HEK293 (cell line): Measurements from ENCODE around the gene SULT1C4.

ENCODE experiments used
- ATF2 ChIP-seq: fragments of 450-650 bp; formaldehyde crosslinking; IDR thresholded peaks from 2 replicates; pipeline ENCODE4 v1.5.1; 2016; ENCODE audit warnings: missing biosample characterization, missing genetic modification characterization, low read depth
- CTCF ChIP-seq: fragments of 450-650 bp; formaldehyde crosslinking; IDR thresholded peaks from 2 replicates; pipeline ENCODE4 v1.5.1; 2016; ENCODE audit warnings: missing biosample characterization, missing genetic modification characterization
- GLI4 ChIP-seq: fragments of 450-650 bp; formaldehyde crosslinking; IDR thresholded peaks from 2 replicates; pipeline ENCODE4 v1.5.1; 2016; ENCODE audit warnings: missing biosample characterization, missing genetic modification characterization
- KLF1 ChIP-seq: fragments of 450-650 bp; formaldehyde crosslinking; IDR thresholded peaks from 2 replicates; pipeline ENCODE4 v1.5.1; 2016; ENCODE audit warnings: missing biosample characterization, missing genetic modification characterization
- PBX3 ChIP-seq: sonication (generic); formaldehyde crosslinking; IDR thresholded peaks from 2 replicates; pipeline ENCODE4 v1.8.1; 2022; ENCODE audit warnings: mild to moderate bottlenecking, moderate library complexity, missing genetic modification reagents
- REST ChIP-seq: fragments of 450-650 bp; formaldehyde crosslinking; IDR thresholded peaks from 2 replicates; pipeline ENCODE4 v1.5.1; 2016; ENCODE audit warnings: missing biosample characterization, missing genetic modification characterization
- YY2 ChIP-seq: fragments of 450-650 bp; formaldehyde crosslinking; IDR thresholded peaks from 2 replicates; pipeline ENCODE4 v1.5.1; 2016; ENCODE audit warnings: missing biosample characterization, missing genetic modification characterization
- ZBTB11 ChIP-seq: fragments of 450-650 bp; formaldehyde crosslinking; conservative IDR thresholded peaks from 2 replicates; pipeline ENCODE4 v1.5.1; 2016; ENCODE audit warnings: low read depth, missing biosample characterization, missing genetic modification characterization
- ZNF169 ChIP-seq: fragments of 450-650 bp; formaldehyde crosslinking; IDR thresholded peaks from 2 replicates; pipeline ENCODE4 v1.5.1; 2016; ENCODE audit warnings: missing biosample characterization, missing genetic modification characterization
- ZNF174 ChIP-seq: fragments of 450-650 bp; formaldehyde crosslinking; IDR thresholded peaks from 2 replicates; pipeline ENCODE4 v1.5.0; 2017; ENCODE audit warnings: missing biosample characterization, mild to moderate bottlenecking, missing genetic modification characterization
- ZNF184 ChIP-seq: fragments of 450-650 bp; IDR thresholded peaks from 2 replicates; pipeline ENCODE4 v1.5.1; 2018; ENCODE audit warnings: missing biosample characterization, mild to moderate bottlenecking, missing genetic modification characterization
- ZNF521 ChIP-seq: fragments of 450-650 bp; formaldehyde crosslinking; IDR thresholded peaks from 2 replicates; pipeline ENCODE4 v1.5.1; 2017; ENCODE audit warnings: missing biosample characterization, mild to moderate bottlenecking, missing genetic modification characterization
- ZNF629 ChIP-seq: fragments of 450-650 bp; formaldehyde crosslinking; IDR thresholded peaks from 2 replicates; pipeline ENCODE4 v1.5.1; 2017; ENCODE audit warnings: missing biosample characterization, missing genetic modification characterization
- ZNF777 ChIP-seq: fragments of 450-650 bp; formaldehyde crosslinking; IDR thresholded peaks from 2 replicates; pipeline ENCODE4 v1.5.1; 2017; ENCODE audit warnings: missing biosample characterization, missing genetic modification characterization, borderline replicate concordance

- TF ChIP-seq CTCF (tag by site-specific recombination) = no peak
- no peak for TF ChIP-seq YY2 (tag by site-specific recombination)
- no peak for TF ChIP-seq ZNF169 (tag by site-specific recombination)
- TF ChIP-seq GLI4 (tag by site-specific recombination) = no peak
- no peak for TF ChIP-seq ZNF629
- TF ChIP-seq PBX3 (CRISPR knock-in tag) = no peak
- TF ChIP-seq ZNF521 = no peak
- TF ChIP-seq ZBTB11 (tag by site-specific recombination) = no peak
- TF ChIP-seq KLF1 (tag by site-specific recombination) = no peak
- TF ChIP-seq ZNF777 = no peak
- TF ChIP-seq ZNF174 = no peak
- TF ChIP-seq REST = no peak
- no peak for TF ChIP-seq ATF2 (tag by site-specific recombination)
- TF ChIP-seq ZNF184 = no peak
Observed at GRCh38 chr2:108369153-108369552, 8.6 kb upstream of the SULT1C4 start.
